Neural cell (in vitro differentiated cells): ENCODE results near the gene MGST1. TPM values are rescaled to one million over a fixed set of nuclear protein-coding genes. Genes with fewer than 3 reads are reported as not detected.

Experiments used
- H2AFZ ChIP-seq: fragments of 200-600, 300-800 bp; sonication (generic), shearing (Covaris generic); 2 replicates; pipeline ENCODE4 v1.6.0; 2014; ENCODE audit warnings: low read depth, mild to moderate bottlenecking, antibody characterized with exemption, low read length, moderate library complexity
- H3F3A ChIP-seq: fragments of 200-600 bp; shearing (Covaris generic); 2 replicates; pipeline ENCODE4 v1.6.1; 2016; ENCODE audit warnings: mild to moderate bottlenecking, moderate library complexity, mixed read lengths, antibody characterized with exemption, low read length; ENCODE audit not compliant: insufficient read depth, poor library complexity, severe bottlenecking
- H3K27ac ChIP-seq: fragments of 200-600, 300-800 bp; sonication (generic), shearing (Covaris generic); 2 replicates; pipeline ENCODE4 v1.5.1; 2014; ENCODE audit warnings: mild to moderate bottlenecking, low read length, moderate library complexity
- H3K27me3 ChIP-seq: fragments of 300-800, 200-600 bp; sonication (generic), shearing (Covaris generic); 2 replicates; pipeline ENCODE4 v1.6.0; 2014; ENCODE audit warnings: mild to moderate bottlenecking, low read depth, low read length, moderate library complexity; ENCODE audit not compliant: insufficient read depth
- H3K36me3 ChIP-seq: fragments of 300-800, 200-600 bp; sonication (generic), shearing (Covaris generic); 2 replicates; pipeline ENCODE4 v1.5.1; 2014; ENCODE audit warnings: mild to moderate bottlenecking, antibody characterized with exemption, low read length, moderate library complexity; ENCODE audit not compliant: insufficient read depth
- H3K4me2 ChIP-seq: fragments of 300-800, 200-600 bp; sonication (generic), shearing (Covaris generic); 2 replicates; pipeline ENCODE4 v1.6.0; 2014; ENCODE audit warnings: mild to moderate bottlenecking, low read length
- H3K4me3 ChIP-seq: fragments of 300-800, 200-600 bp; sonication (generic), shearing (Covaris generic); 2 replicates; pipeline ENCODE4 v1.5.1; 2014; ENCODE audit warnings: mild to moderate bottlenecking, low read length, moderate library complexity
- H3K79me2 ChIP-seq: fragments of 200-600 bp; shearing (Covaris generic); replicated peaks from 2 replicates; pipeline ENCODE4 v1.6.0; 2014; ENCODE audit warnings: mild to moderate bottlenecking, low read length, moderate library complexity; ENCODE audit not compliant: insufficient read depth
- H3K9ac ChIP-seq: fragments of 300-800, 200-600 bp; sonication (generic), shearing (Covaris generic); 2 replicates; pipeline ENCODE4 v1.6.1; 2016; ENCODE audit warnings: mild to moderate bottlenecking, low read length, mixed read lengths
- H3K9me2 ChIP-seq: fragments of 200-600 bp; shearing (Covaris generic); 2 replicates; pipeline ENCODE4 v1.6.1; 2016; ENCODE audit warnings: mild to moderate bottlenecking, low read length, mixed read lengths; ENCODE audit not compliant: insufficient read depth
- H3K9me3 ChIP-seq: fragments of 200-600, 300-800 bp; sonication (generic), shearing (Covaris generic); 2 replicates; pipeline ENCODE4 v1.6.1; 2016; ENCODE audit warnings: mild to moderate bottlenecking, mixed run types, low read length, moderate library complexity, mixed read lengths
- H4K20me1 ChIP-seq: fragments of 200-600 bp; shearing (Covaris generic); 2 replicates; pipeline ENCODE4 v1.6.1; 2016; ENCODE audit warnings: mild to moderate bottlenecking, mixed run types; ENCODE audit not compliant: insufficient read depth
- CTCF ChIP-seq: fragments of 450-650 bp; IDR thresholded peaks from 2 replicates; pipeline ENCODE4 v1.5.1; 2014; ENCODE audit warnings: antibody characterized with exemption, mild to moderate bottlenecking, moderate library complexity; ENCODE audit not compliant: poor library complexity, severe bottlenecking
- EP300 ChIP-seq: fragments of 450-650 bp; conservative IDR thresholded peaks from 2 replicates; pipeline ENCODE4 v1.6.1; 2014; ENCODE audit warnings: antibody characterized with exemption, mild to moderate bottlenecking, moderate library complexity; ENCODE audit not compliant: poor library complexity, severe bottlenecking
- EZH2 ChIP-seq: fragments of 200-600, 300-800 bp; shearing (Covaris generic), sonication (generic); IDR thresholded peaks from 2 replicates; pipeline ENCODE4 v1.6.1; 2014; ENCODE audit warnings: antibody characterized with exemption, low read length, borderline replicate concordance, mild to moderate bottlenecking; ENCODE audit not compliant: insufficient read depth, poor library complexity, severe bottlenecking
- MXI1 ChIP-seq: fragments of 450-650 bp; conservative IDR thresholded peaks from 2 replicates; pipeline ENCODE4 v1.6.1; 2014; ENCODE audit warnings: antibody characterized with exemption, mild to moderate bottlenecking; ENCODE audit not compliant: poor library complexity, severe bottlenecking
- POLR2AphosphoS5 ChIP-seq: IDR thresholded peaks from 2 replicates; pipeline ENCODE4 v1.6.1; 2012
- RAD21 ChIP-seq: fragments of 450-650 bp; conservative IDR thresholded peaks from 2 replicates; pipeline ENCODE4 v1.6.1; 2014; ENCODE audit warnings: antibody characterized with exemption, mild to moderate bottlenecking, moderate library complexity
- REST ChIP-seq: IDR thresholded peaks from 2 replicates; pipeline ENCODE4 v1.6.1; 2012; ENCODE audit warnings: borderline replicate concordance
- SMC3 ChIP-seq: fragments of 450-650 bp; conservative IDR thresholded peaks from 2 replicates; pipeline ENCODE4 v1.6.1; 2014; ENCODE audit warnings: antibody characterized with exemption, mild to moderate bottlenecking, moderate library complexity; ENCODE audit not compliant: poor library complexity
- TAF1 ChIP-seq: IDR thresholded peaks from 2 replicates; pipeline ENCODE4 v1.6.1; 2012; ENCODE audit warnings: low read depth
- polyA plus RNA-seq: library from polyadenylated mRNA; depleted of rRNA; stranded (reverse); fragments of >200 nt; gene quantifications from 2 replicates; pipeline ENCODE4 v1.2.3, GENCODE V29; 2014

MGST1 gene
- polyA plus RNA-seq, 1 donor from 2014 or later = 3.7 TPM

- no peak for TF ChIP-seq SMC3
- TF ChIP-seq TAF1 = no peak
- no peak for TF ChIP-seq REST
- TF ChIP-seq EZH2 = no peak
- no peak for TF ChIP-seq POLR2AphosphoS5
- no peak for TF ChIP-seq RAD21
- no peak for TF ChIP-seq EP300
- no peak for TF ChIP-seq CTCF
- no peak for TF ChIP-seq MXI1
- no peaks in the 10 kb centered on the region for H3K36me3 ChIP-seq
- no peak overlapping the region for H3K27ac ChIP-seq
- peaks cover 6% of the 10 kb centered on the region for H3K9me3 ChIP-seq
- H3K27me3 ChIP-seq = no peaks in the 10 kb centered on the region
- H2AFZ ChIP-seq = no peak overlapping the region
- no peak overlapping the region for H3K9ac ChIP-seq
- no peaks in the 10 kb centered on the region for H3K9me2 ChIP-seq
- no peak overlapping the region for H3K4me3 ChIP-seq
- no peak overlapping the region for H3K4me2 ChIP-seq
- H3F3A ChIP-seq = no peaks in the 10 kb centered on the region
- H3K79me2 ChIP-seq = no peaks in the 10 kb centered on the region
- H4K20me1 ChIP-seq = no peaks in the 10 kb centered on the region
Measured at GRCh38 chr12:16392846-16393535, 45.5 kb downstream of the MGST1 start.

- Histone ChIP-seq H3F3A (no peaks in the 10 kb centered on the region), H2AFZ (no peak overlapping the region), H3K9ac (no peak overlapping the region), H3K27ac (no peak overlapping the region), H3K4me3 (no peak overlapping the region), H4K20me1 (no peaks in the 10 kb centered on the region), H3K9me3 (no peaks in the 10 kb centered on the region), H3K9me2 (no peaks in the 10 kb centered on the region), H3K79me2 (no peaks in the 10 kb centered on the region), H3K27me3 (no peaks in the 10 kb centered on the region), H3K36me3 (no peaks in the 10 kb centered on the region), H3K4me2 (no peak overlapping the region)
- TF ChIP-seq RAD21 (no peak), EP300 (no peak), POLR2AphosphoS5 (no peak), MXI1 (no peak), SMC3 (no peak), REST (no peak), CTCF (no peak), TAF1 (no peak), EZH2 (no peak)
Measured at GRCh38 chr12:16399101-16399500, 51.7 kb downstream of the MGST1 start.
